Inflammatory macrophage treated with lipopolysaccharide for 4 hours (primary cell): ENCODE measurements around the gene SPATS2.
"Not testable (repeated sequence)": the region's sequence is repeated elsewhere in the genome, so short reads cannot be mapped to it uniquely, and the experiment has no call there.

Source experiments
- DNase-seq: peaks from one replicate; pipeline ENCODE4 v3.0.0-alpha.2; 2020

SPATS2 gene

DNA sequence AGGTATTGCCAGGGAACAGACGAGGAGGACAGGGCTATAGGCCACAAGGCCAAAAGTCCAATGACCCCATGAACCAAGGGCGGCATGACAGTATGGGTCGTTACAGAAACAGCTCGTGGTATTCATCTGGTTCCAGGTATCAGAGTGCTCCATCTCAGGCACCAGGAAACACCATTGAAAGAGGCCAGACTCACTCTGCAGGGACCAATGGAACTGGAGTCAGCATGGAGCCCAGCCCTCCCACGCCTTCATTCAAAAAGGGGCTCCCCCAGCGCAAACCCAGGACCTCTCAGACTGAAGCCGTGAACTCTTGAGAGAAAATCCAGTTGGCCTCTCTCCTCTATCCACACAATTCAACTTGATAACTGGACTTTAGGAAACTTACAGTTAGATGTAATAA is 158.7 kb downstream of the SPATS2 start:
- no peak for DNase-seq

DNA sequence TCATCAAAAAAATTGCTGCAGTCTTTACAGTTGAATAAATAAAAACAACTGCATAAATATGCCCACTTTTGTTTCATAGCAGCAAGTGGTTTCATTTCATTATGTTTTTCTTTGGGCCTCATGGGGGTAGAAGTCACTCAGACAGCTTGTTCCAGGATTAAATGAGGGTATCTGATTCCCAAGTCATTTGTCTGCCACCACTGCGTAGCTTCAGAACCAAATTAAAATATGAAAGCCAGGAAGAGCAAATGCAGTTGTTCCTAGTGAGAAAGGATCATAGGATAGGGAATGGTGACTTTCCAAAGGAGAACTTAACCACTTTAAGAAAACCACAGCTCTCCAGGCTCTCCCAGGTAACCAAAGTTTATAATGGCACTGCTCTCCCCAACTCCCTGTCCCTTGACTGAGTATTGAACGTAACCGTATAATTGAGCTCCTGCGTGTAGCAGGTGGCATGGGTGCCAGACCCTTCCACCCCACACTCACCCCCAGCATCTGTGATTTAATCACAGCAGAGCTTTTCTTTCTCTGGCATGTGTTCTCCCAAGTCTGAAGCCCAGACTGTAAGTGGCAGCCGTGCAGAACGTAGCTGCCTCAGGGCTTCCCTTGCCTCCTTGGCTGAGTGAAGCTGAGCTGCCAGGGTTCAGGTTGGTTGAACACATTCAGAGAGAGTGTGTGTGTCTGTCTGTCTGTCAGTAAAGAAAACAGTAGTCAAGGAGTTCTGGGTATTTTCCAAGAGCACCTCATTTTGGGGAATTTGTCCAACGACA is 160.3 kb downstream of the SPATS2 start:
- DNase-seq = no peak

DNA sequence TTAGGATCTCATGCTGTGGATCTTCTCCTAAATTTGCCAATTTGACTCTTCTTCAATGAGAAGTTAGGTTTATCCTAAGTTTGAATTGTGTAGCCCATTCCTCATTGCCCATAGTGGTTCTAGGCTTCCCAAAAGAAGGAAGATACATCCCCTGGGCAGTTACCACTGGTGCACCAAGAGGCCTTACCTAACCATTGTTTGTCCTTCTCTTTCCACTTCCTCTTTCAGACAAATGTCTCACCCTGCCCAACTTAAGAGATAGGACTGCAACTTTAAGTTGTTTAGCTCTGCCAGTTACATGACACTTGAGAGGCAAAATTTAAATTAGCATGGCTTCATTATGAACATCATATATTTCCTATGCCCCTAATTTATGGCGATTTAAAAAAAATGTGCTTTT is 162.2 kb downstream of the SPATS2 start:
- peak; percentile 54 for DNase-seq

DNA sequence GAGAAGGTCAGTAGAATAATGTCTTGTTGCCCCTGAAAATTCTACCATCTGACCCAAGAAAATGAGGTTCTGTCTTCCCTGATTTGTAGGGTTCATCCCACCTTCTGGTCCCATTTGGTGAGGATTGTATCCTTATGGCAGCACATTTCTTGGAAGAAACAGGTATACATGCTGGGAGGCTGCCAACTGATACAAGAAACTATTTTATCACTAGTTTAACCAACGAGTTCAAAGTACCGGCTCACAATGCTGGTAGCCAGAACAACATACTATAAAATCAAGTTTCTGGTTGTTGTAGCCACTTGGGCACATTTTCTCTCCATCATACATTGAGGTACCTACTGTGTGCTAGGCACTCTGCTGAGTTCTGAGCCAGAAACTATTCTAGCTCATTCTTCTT is 164.5 kb downstream of the SPATS2 start:
- no peak for DNase-seq

DNA sequence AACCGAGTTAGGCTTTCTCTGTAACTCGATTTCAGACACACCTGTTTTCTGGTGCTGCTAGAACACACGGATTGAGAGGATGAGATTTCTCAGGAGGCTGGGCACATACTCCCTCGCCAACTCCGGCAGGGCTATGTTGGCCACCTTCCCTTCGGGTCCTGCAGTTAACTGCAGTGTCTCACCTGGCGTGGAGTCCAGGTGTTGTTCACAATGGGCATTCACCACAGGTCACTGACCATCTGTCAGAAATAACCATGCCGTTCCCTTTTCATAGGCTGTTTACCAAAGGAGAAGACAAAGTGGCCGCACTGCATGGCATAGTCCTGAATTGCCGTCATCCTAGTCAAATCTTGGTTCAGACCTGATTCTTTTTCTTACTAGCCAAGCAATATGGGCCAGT is 166.1 kb downstream of the SPATS2 start:
- DNase-seq = no peak

DNA sequence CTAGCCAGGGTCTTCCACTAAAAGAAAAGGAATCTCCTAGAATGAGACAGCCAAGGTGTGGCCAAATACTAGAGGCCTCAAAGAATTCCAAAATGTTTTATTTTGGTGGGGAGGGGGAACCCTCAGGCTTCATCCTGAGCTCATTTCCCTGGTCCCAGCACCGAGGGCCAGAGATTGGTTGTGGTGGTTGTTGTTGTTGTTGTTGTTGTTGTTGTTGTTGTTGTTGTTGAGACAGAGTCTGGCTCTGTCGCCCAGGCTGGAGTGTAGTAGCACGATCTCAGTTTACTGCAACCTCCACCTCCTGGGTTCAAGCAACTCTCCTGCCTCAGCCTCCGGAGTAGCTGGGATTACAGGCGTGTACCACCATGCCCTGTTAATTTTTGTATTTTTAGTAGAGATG is 166.9 kb downstream of the SPATS2 start:
- not testable (repeated sequence) for DNase-seq

DNA sequence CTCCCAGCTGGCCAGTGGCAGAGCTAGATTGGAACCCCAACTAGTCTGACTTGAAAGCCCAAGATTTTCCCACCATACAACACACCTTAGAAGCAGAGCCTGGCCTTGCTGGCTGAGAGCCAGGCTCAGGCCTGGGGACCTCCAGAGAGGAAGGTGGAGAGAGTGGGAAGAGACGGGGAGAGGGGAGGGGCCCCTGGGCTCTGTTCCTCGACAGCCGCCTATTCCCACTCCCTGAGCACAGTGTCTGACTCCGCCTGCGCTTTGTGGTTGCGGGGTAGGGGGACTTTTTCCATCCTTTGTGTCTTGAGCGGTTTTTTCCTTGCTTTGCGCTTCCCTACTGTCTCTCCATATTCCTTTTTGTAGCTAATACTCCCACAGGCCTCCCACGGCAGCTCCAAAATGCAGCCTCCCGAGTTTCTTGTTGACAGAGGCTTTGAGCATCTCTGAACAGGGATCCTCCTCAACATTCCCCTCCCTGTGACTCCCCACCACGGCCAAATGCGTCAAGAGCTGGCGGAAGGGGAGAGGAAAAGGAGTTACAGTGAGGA is 167.5 kb downstream of the SPATS2 start:
- no peak for DNase-seq

DNA sequence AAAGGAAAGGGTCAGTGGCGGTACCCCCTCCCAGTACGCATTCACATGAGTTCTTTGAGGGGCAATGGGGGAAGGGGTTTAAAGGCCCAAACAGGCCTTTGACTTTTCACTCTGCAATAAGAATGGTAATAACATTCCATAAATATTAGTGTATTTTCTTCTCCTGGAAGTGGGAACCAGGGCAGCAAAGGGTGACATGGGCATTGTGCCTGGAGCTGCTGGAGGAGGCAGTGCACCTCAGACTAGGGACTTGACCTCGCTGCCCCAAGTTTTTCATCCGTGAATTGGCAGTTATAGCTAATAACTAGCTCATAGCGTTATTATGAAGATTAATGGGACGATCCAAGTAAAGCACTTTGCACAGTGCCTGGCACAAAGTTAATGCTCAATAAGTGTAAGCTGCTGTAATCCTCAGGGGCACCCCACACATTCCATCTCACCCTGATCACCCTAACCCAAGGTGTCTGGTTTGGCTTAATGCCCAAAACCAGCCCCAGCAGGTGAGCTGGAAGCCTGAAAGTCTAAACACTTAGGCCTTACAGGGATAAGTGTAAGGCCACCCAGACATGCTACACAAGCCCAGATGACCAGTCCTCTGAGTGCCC is 168.8 kb downstream of the SPATS2 start:
- no peak for DNase-seq

DNA sequence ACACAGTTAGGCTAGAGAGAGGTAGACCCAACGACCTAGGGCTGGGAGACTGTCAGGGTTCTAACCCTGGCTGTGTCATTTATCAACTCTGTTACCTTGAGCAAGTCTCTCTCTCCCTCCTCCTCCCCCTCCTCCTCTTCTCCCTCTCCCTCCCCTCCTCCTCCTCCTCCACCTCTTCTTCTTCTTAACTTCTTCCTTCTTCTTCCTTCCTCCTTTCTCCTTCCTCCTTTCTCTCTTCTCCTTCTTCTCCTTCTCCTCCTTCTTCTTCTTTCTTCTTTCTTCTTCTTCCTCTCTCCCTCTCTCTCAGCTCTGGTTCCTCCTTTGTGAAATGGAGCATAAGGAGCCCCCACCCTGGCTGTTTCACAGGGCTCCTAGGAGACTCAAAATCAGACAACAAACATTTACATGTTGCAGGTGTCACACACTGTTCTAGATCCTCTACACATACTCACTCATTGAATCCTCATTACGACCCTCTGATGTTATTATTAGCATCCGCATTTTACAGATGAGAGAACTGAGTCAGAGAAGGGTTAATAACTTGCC is 169.3 kb downstream of the SPATS2 start:
- peak; percentile 4 for DNase-seq

DNA sequence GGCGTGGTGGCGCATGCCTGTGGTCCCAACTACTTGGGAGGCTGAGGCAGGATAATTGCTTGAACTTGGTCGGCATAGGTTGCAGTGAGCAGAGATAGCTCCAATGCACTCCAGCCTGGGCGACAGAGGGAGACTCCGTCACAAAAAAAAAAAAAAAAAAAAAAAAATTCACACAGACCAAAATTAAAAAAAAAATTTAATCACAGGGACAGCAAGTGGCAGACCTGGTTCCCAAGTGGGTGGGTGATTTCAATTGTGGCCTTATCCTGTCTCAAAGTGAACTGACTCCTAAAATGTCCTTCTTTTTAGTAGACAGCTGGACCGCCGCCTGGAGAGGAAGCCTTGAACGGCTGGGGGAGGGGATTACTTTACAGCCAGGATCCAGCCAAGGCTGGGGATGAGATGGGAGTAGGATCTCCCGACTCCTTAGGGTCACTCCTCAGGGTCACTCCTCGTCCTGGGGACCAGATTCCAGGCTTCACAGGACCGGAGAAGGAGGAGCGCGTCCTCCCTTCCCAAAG is 170.0 kb downstream of the SPATS2 start:
- DNase-seq = no peak

DNA sequence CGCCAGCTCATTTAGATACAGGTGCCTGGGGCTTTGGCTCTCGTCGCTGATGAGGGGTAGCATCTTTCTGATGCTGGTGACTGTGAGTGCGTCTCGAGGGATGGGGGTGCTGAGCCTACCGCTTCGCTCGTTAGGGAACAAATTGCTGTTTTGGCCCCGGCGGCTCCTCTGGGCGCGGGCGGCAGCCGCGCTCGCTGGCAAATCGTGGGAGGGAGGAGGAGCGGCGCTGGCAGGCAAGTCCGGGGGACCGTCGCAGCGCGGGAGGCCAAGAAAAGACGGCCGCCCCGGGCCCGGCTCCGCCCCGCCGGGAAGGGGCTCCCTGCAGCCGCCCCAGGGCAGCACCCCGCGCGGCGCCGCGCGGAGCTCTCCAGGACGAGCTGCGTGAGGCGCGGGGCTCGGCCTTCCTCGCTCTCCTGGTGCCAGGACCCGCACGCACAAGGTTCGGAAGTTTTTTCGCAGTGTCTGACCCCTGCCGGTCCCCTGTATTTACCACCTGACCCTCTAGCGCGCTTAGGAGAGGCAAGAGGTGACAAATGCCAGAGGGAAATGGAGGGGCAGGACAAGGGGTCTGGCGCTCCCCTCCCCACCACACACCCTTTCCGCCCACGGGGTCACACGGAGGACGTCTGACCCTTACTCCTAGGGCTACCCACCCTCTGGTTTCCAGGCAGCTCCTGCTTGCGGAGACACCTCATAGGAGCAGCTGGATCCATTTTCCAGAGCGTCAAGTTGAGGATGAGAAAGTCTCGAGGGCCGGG is 170.7 kb downstream of the SPATS2 start:
- DNase-seq = no peak

DNA sequence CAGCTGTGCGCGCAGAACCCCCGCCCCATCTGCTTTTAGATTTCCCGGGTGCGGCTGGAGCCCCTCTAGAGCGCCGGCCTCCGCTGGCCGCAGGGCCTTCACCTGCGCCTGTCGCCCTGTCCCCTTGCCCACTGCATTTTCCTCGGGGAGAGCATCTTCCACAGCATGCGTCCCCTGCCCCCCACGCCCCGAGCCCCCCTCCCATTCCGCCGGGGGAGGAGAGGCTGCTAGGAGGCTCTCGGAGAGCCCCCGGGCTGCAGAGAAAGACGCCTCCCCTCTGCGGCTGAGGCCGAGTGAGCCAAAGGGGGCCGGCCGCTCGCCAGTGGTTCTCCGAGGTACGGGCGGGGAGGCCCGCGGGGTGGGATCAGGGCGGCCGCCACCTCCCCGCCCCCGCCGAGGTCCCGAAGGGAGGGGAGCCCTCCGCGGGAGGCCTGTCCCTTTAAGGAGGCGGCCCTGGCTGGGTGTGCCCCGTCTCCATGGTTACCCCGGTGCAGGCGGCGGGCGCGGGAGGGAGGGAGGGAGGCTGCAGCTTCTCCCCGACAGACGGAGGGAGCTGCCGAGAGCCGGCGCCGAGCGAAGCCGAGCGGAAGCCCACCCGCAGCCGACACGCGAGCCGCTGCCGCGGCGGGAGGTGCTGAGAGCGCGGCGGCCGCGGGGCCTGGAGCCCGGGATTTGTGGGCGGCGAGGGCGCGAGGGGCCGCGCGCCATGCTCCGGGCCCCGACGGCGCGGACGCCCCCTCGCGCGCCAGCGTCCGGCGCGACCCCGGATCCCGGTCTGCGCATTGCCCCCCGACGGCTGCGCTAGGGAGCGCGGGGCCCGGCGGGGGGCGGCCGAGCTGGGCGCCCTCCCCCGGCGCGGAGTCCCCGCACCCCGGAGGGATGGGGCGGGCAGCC is 171.5 kb downstream of the SPATS2 start, which contains the start of gene KCNH3:
Gene KCNH3, plus strand, starts transcription at position 521 of the 894 bp plus-strand sequence. CDS start 387 bp downstream, outside the sequence.
- peak; percentile 67 for DNase-seq

DNA sequence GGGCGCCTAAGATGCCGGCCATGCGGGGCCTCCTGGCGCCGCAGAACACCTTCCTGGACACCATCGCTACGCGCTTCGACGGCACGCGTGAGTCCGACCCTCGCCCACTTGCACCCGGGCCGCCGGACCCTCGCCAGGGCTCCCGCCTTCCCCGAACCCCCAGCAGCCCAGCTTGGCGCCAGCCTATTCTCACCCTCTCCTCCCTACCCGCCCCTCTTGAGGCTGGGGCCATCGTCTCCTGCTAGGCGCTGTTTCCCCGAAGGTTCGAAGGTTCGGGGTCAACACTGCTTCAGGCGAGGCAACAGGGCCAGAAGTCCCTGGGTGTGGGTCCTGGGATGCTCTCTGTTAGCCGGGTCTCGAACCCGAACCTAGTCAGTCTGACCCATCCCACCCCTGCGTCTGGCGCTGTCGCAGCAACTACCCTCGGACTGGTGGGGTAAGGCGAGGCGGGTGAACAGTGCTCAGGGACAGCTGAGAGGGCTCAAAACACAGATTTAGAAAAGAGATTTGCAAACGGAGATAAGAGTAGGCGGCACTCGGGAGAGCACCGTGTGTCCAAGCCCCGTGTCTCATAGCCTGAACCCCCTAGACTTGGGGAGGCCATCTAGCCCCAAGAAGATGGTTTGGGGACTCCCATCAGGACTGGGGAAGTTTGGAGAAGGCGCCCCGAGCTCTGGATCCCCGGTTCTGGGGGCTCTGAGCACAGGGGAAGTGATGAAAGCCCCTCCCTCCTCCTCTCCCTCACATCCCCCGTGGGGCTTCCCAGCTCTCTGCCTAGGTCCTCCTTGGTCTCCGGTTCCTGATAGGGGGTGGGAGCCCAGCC is 172.4 kb downstream of the SPATS2 start:
- DNase-seq = no peak

DNA sequence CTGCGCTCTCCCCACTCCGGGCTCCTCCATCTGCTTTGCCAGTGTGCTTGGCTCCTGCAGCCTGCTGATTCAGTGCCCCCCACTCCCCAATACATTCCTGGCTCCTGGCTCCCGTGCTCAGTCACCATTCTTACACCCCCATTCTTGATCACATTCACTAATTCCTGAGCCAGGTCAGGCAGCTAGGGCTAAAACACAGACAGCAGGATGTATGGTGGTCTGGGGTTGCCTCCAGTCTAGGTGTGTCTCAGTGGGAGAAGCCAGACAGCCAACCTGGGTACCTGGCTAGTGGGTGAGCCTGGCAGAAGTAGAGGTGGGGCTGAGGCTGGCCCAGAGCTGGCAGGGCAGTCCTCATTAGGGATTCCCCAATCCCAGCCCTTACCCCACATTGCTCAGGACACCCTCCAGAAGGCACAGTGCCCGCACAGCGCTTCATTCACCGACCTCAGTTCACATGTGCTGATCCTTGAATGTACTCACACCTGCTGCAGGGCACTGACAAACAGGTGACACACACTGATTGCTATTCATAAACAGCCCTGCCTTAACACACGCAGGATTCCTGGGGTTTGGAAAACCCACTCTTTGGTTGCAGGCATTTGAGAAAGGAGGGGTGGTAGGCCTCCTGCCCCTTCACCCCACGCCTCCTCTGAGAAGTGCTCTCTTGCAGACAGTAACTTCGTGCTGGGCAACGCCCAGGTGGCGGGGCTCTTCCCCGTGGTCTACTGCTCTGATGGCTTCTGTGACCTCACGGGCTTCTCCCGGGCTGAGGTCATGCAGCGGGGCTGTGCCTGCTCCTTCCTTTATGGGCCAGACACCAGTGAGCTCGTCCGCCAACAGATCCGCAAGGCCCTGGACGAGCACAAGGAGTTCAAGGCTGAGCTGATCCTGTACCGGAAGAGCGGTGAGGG is 173.2 kb downstream of the SPATS2 start:
- no peak for DNase-seq

DNA sequence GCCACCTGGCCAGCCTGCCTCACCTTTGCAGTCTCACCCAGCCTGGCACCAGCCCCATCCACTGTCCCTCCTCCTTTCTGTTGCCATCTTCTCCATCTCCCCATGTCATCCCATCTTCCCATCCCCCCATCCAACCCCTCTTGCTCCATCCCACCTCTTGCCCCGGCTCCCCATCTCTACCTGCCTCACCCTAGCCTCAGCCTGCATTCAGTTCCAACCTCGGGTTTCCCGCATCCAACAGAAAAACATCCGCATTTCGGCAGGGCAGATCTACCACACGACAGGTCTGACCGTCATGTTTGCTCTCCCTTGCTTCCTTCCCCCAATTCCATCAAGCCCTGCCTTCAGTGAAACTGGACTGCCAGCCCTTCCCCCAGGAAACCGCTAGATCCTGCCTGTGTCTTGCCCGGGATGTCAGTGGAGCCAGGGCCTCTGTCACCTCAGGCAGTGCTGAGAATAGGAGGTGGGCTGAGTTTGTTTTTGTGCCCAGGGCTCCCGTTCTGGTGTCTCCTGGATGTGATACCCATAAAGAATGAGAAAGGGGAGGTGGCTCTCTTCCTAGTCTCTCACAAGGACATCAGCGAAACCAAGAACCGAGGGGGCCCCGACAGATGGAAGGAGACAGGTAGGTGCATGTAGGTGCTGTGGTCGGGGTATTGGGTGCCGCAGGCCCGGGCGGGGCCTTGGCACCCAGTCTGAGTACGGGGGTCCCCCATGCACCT is 174.0 kb downstream of the SPATS2 start:
- no peak for DNase-seq

DNA sequence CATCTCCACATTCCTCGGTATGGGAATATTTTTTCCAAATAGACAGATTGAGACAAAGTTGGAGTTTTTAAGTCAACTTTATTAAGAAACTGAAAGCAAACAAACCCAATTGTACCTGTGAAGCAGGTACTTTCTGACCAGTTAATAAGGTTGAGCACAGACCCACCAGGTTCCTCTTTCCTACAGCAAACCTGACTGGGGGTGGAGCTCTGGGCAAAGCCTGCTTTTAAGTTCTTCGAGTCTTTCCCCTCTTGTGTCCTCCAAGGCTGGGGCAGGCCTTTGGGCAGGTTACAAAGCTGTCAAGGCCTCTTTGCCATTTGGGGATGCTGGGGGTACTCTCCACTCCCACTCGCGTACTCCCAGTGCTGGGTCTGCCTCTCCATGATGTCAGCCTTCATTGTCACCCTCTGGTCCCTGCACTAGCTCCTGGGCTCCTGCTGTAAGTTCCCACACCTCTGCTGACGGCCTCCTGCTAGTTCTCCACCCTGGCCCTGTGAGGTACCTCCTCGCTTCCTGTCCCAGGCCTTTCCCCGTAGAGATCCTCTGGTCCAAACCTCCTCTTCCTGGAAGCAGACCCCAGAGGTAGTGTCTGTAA is 174.7 kb downstream of the SPATS2 start:
- no peak for DNase-seq

DNA sequence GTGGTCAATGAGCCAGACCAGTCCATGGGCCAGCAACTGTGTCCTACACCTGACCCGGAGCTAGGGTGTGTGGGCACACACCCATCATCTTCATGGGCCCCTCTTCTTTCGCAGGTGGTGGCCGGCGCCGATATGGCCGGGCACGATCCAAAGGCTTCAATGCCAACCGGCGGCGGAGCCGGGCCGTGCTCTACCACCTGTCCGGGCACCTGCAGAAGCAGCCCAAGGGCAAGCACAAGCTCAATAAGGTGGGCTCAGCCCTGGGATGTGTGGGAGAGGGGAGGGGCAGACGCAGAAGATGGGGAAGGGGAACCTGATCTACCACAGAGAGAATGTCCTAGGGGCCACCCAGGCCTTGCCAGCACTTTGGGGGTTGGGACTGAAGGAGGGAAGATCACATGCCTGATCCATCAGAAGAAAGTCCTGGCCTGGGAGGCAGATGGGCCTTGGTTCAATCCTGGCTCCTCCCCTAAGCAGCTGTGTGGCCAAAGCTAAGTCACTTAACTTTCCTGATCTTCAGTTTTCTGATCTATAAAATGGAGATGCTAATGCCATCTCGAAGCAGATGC is 175.4 kb downstream of the SPATS2 start:
- DNase-seq = no peak

DNA sequence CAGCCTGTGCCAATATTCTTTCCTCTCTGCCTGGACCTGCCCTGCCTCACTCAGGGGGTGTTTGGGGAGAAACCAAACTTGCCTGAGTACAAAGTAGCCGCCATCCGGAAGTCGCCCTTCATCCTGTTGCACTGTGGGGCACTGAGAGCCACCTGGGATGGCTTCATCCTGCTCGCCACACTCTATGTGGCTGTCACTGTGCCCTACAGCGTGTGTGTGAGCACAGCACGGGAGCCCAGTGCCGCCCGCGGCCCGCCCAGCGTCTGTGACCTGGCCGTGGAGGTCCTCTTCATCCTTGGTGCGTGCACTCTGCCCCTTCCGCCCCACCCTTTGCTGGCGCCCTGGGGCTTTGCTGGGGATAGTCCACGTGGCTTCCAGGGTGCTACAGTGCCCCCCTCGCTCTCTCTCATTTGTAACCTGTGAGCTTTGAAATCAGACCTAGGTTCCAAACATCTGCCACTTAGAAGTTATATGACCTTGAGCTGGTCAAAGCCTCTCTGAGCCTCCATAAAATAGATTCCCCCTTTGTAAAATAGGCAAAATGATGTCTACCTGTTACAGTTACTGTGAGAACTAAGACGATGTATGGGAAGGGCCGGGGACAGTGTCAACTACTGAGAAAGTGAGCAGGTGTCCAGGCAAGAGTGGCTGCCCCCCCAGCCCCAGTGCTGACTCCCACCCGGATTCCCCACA is 176.1 kb downstream of the SPATS2 start:
- DNase-seq = no peak
